GM12875 (cell line): Measurements from ENCODE around the gene DPP6.

ENCODE experiments used
- H3K4me3 ChIP-seq: one replicate; pipeline ENCODE4 v1.5.1; 2011; ENCODE audit warnings: low read depth, low read length, control low read depth
- TF ChIP-seq, protein P1 (sequence below): IDR thresholded peaks from 2 replicates; pipeline ENCODE4 v1.5.1; 2011; ENCODE audit warnings: low read depth, mild to moderate bottlenecking, control low read depth, inconsistent platforms, low read length, moderate library complexity, borderline replicate concordance; ENCODE audit not compliant: insufficient read depth

DPP6 gene

GRCh38 chr7:154287356-154287755 is 235.2 kb downstream of the DPP6 start:
- TF ChIP-seq, protein P1, sequence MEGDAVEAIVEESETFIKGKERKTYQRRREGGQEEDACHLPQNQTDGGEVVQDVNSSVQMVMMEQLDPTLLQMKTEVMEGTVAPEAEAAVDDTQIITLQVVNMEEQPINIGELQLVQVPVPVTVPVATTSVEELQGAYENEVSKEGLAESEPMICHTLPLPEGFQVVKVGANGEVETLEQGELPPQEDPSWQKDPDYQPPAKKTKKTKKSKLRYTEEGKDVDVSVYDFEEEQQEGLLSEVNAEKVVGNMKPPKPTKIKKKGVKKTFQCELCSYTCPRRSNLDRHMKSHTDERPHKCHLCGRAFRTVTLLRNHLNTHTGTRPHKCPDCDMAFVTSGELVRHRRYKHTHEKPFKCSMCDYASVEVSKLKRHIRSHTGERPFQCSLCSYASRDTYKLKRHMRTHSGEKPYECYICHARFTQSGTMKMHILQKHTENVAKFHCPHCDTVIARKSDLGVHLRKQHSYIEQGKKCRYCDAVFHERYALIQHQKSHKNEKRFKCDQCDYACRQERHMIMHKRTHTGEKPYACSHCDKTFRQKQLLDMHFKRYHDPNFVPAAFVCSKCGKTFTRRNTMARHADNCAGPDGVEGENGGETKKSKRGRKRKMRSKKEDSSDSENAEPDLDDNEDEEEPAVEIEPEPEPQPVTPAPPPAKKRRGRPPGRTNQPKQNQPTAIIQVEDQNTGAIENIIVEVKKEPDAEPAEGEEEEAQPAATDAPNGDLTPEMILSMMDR = no peak
- no peak overlapping the region for H3K4me3 ChIP-seq

DNA sequence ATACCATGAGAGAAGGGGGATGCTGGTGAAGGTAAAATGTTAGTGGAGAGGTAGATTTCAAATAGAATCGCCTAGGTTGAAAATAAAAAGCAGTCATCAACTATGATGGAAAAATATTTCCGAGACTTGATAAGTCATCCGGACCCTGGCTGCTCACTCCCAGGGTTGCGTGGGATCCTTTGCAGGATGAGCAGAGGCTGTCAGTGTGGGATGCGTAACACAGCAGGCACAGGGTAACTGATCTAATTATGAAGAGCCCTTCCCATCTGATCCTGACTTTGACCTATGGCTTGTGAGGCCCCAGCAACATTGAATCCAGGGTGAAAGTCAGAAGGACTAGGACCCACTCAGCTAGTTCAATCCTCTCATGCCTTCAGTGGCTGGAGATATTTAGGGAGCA is 236.9 kb downstream of the DPP6 start:
- TF ChIP-seq, protein P1 = no peak
- H3K4me3 ChIP-seq = no peak overlapping the region

GRCh38 chr7:154296443-154296842 is 244.2 kb downstream of the DPP6 start:
- no peak overlapping the region for H3K4me3 ChIP-seq
- TF ChIP-seq, protein P1 = no peak

- TF ChIP-seq, protein P1 = no peak
- H3K4me3 ChIP-seq = no peak overlapping the region
Observed at GRCh38 chr7:154299736-154300135, 247.5 kb downstream of the DPP6 start.

DNA sequence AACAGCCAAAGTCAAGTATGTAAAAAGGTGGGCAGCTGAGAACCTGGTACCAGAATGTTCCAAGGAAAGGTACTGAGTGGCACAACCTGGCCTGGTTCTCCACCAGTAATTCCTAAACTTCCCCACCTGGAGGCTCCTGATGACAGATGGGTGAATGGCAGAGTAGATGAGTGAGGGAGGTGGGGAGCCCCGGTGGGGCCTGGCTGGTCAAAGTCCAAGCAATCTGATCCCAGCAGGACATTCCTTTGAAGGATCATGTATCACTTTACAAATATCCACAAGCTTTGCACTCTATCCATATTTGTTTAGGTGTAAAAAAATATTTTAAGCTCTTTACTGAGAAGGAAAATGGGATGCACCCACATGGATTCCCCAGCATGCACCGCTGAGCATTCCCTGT is 250.2 kb downstream of the DPP6 start:
- TF ChIP-seq, protein P1 = no peak
- H3K4me3 ChIP-seq = no peak overlapping the region

GRCh38 chr7:154304231-154304630 is 252.0 kb downstream of the DPP6 start:
- TF ChIP-seq, protein P1 = no peak
- no peak overlapping the region for H3K4me3 ChIP-seq

DNA sequence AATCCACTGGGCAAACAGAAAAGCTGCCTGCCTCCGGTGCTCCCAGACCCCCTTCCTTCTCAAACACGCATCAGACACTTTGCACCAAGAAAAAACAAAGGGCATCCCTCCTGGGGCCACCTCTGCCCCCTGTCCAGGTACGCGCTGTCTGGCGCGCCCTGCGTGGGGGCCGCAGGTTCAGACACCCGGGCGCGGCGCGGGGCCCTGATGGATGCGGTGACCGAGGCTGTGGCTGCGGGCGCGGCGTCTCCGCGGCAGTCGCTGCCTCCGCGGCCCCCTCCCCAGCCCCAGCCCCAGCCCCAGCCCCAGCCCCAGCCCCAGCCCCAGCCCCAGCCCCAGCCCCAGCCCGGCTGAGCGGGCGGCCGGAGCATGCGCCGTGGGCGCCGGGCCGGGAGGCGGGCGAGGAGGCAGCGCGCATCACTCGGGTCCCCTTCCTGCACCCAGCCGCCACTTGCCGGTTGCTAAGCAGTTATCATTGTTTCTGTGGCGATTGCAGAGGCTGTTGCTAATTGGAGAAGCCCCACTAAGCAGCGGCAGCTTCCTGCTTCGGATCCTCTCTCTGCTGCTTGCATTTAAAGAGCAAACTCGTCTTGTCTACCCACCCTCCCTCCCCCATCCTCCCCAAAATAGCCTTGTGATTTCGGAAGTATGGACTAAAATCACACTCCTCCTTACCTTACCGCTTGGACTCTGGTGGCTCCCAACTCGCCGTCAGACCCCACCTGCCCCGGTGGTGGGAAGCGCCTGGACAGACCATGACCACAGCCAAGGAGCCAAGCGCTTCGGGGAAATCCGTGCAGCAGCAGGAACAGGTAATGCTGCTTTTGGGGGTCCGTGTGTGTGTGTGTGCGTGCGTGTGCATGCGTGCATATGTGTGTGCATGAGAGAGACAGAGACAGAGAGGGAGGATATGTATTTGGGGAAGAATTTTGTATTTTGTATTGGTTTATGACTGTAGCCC is 252.8 kb downstream of the DPP6 start:
- TF ChIP-seq, protein P1 = no peak
- H3K4me3 ChIP-seq = no peak overlapping the region
